HepG2 (cell line): Measurements from ENCODE around the gene RABGAP1. TPM values are rescaled to one million over a fixed set of nuclear protein-coding genes. Genes with fewer than 3 reads are reported as not detected.

Experiments used
- ATAC-seq: fragments of 200-7000 bp; cut with Tn5 transposase; 3 replicates; pipeline ENCODE4 v1.9.1; 2020; ENCODE audit warnings: mild to moderate bottlenecking, moderate library complexity
- BruUV-seq: library from RNA; stranded (reverse); fragments of 400-500 nt; replicated peaks from 2 replicates; lab custom pipeline; 2021; lab: Mats Ljungman, UMichigan
- CTCF ChIA-PET: fragments of 300-600 bp; formaldehyde crosslinking; extraction: SDS; loops from one replicate; lab custom pipeline; 2021; ENCODE audit warnings: low total read pairs, inconsistent platforms, low intra/inter-chr PET ratio; lab: Yijun Ruan, JAX
- POLR2A ChIA-PET: fragments of 350-600 bp; sonication (Branson Sonifier 250); formaldehyde crosslinking; loops from one replicate; lab custom pipeline; 2020; ENCODE audit warnings: antibody characterized with exemption, inconsistent platforms; lab: Yijun Ruan, JAX
- DNase-seq: peaks from one replicate; pipeline ENCODE4 v3.0.0-alpha.2; 2015; ENCODE audit warnings: low spot score
- FAIRE-seq: peaks from 3 replicates; lab custom pipeline; 2011; peaks lifted over from hg19 to GRCh38; lab: Jason Lieb, UNC
- H2AFZ ChIP-seq: one replicate; pipeline ENCODE4 v1.6.1; 2011; ENCODE audit warnings: low read length, inconsistent platforms
- H3K27ac ChIP-seq: fragments of 300-600 bp; 3 replicates; pipeline ENCODE4 v1.8.0; 2011; ENCODE audit warnings: mixed run types, mild to moderate bottlenecking, mixed read lengths, low read length, inconsistent platforms; ENCODE audit not compliant: insufficient read depth; ENCODE audit errors: extremely low read length
- H3K27me3 ChIP-seq, 2 experiments: fragments of 200-600 bp in 1 of 2; 2 replicates in 1 of 2; 3 replicates in 1 of 2; pipeline versions ENCODE4 v1.6.0 to v1.8.0; 2011; ENCODE audit warnings: low read length in 2 of 2, mild to moderate bottlenecking in 2 of 2, moderate library complexity in 2 of 2, inconsistent platforms in 1 of 2; ENCODE audit not compliant: insufficient read depth in 2 of 2, control insufficient read depth in 1 of 2
- H3K36me3 ChIP-seq, 2 experiments: fragments of 200-600 bp in 1 of 2; replicated peaks in 1 of 2; 2 replicates in 1 of 2; 3 replicates in 1 of 2; pipeline versions ENCODE4 v1.5.1 to v1.8.0; 2011; ENCODE audit warnings: low read length in 2 of 2, inconsistent platforms in 1 of 2; ENCODE audit not compliant: insufficient read depth in 2 of 2, control insufficient read depth in 1 of 2
- H3K4me1 ChIP-seq: 2 replicates; pipeline ENCODE4 v1.5.1; 2012; ENCODE audit warnings: low read length, inconsistent platforms; ENCODE audit not compliant: insufficient read depth
- H3K4me2 ChIP-seq: 2 replicates; pipeline ENCODE4 v1.6.0; 2011; ENCODE audit warnings: low read depth, low read length, inconsistent platforms
- H3K4me3 ChIP-seq, 3 experiments: fragments of 200-600 bp in 1 of 3; sonication (generic), shearing (Covaris generic) in 1 of 3; replicated peaks in 1 of 3; 2 replicates each; pipeline ENCODE4 v1.5.1; 2011 to 2016; ENCODE audit warnings: low read length in 3 of 3, inconsistent platforms in 2 of 3, low read depth in 2 of 3, mild to moderate bottlenecking in 2 of 3, control low read depth in 1 of 3, mixed read lengths in 1 of 3; ENCODE audit not compliant: insufficient read depth in 1 of 3
- H3K79me2 ChIP-seq: one replicate; pipeline ENCODE4 v1.6.1; 2011; ENCODE audit warnings: low read length, inconsistent platforms; ENCODE audit not compliant: insufficient read depth
- H3K9ac ChIP-seq: 2 replicates; pipeline ENCODE4 v1.6.0; 2011; ENCODE audit warnings: mild to moderate bottlenecking, low read depth, low read length, inconsistent platforms; ENCODE audit not compliant: insufficient read depth
- H3K9me3 ChIP-seq: 2 replicates; pipeline ENCODE4 v1.5.1; 2012; ENCODE audit warnings: mild to moderate bottlenecking, low read length
- H4K20me1 ChIP-seq: 2 replicates; pipeline ENCODE4 v1.6.0; 2011; ENCODE audit warnings: inconsistent platforms, mild to moderate bottlenecking, low read length, moderate library complexity; ENCODE audit not compliant: insufficient read depth
- AGO1 ChIP-seq: fragments of 200-400 bp; formaldehyde crosslinking; IDR thresholded peaks from 2 replicates; pipeline ENCODE4 v1.6.1; 2017; ENCODE audit warnings: mild to moderate bottlenecking, low read depth, low read length, moderate library complexity; ENCODE audit not compliant: poor library complexity, severe bottlenecking
- CBX2 ChIP-seq, 2 experiments: fragments of 200-600 bp in 1 of 2; sonication (generic); formaldehyde crosslinking in 1 of 2; IDR thresholded peaks; 2 replicates each; pipeline versions ENCODE4 v1.7.0 to v1.8.1; 2018 to 2022; ENCODE audit warnings: low read depth in 2 of 2, low read length in 1 of 2, mild to moderate bottlenecking in 1 of 2, missing genetic modification reagents in 1 of 2
- DMAP1 ChIP-seq: IDR thresholded peaks from 2 replicates; pipeline ENCODE4 v1.6.1; 2016
- EED ChIP-seq: sonication (generic); formaldehyde crosslinking; IDR thresholded peaks from 2 replicates; pipeline ENCODE4 v1.5.0; 2020; ENCODE audit warnings: mild to moderate bottlenecking, missing genetic modification reagents
- JUND ChIP-seq: sonication (generic); formaldehyde crosslinking; IDR thresholded peaks from 2 replicates; pipeline ENCODE4 v1.8.0; 2022; ENCODE audit warnings: mild to moderate bottlenecking, missing genetic modification reagents
- KDM1A ChIP-seq: IDR thresholded peaks from 2 replicates; pipeline ENCODE4 v1.6.1; 2016; ENCODE audit warnings: missing compliant biosample characterization
- KDM6A ChIP-seq: IDR thresholded peaks from 2 replicates; pipeline ENCODE4 v1.6.1; 2016; ENCODE audit warnings: low read depth
- NKX3-1 ChIP-seq: sonication (generic); formaldehyde crosslinking; IDR thresholded peaks from 2 replicates; pipeline ENCODE4 v1.5.0; 2020; ENCODE audit warnings: missing genetic modification reagents
- NONO ChIP-seq, 2 experiments: fragments of 450-650 bp in 1 of 2; sonication (generic) in 1 of 2; formaldehyde crosslinking in 1 of 2; IDR thresholded peaks in 1 of 2; conservative IDR thresholded peaks in 1 of 2; 2 replicates each; pipeline versions ENCODE4 v1.6.1 to v1.8.0; 2017 to 2022; ENCODE audit warnings: mild to moderate bottlenecking in 1 of 2, missing genetic modification reagents in 1 of 2, moderate library complexity in 1 of 2
- SNAPC2 ChIP-seq: sonication (generic); formaldehyde crosslinking; IDR thresholded peaks from 2 replicates; pipeline ENCODE4 v1.8.1; 2022; ENCODE audit warnings: mild to moderate bottlenecking, missing genetic modification reagents
- SP140L ChIP-seq: sonication (generic); formaldehyde crosslinking; IDR thresholded peaks from 2 replicates; pipeline ENCODE4 v1.4.0; 2020; ENCODE audit warnings: missing genetic modification reagents, borderline replicate concordance
- TOE1 ChIP-seq: sonication (generic); formaldehyde crosslinking; IDR thresholded peaks from 2 replicates; pipeline ENCODE4 v1.4.0; 2020; ENCODE audit warnings: mild to moderate bottlenecking, missing genetic modification reagents
- ZNF263 ChIP-seq: sonication (generic); formaldehyde crosslinking; IDR thresholded peaks from 2 replicates; pipeline ENCODE4 v1.4.0; 2020; ENCODE audit warnings: missing genetic modification reagents
- ZNF382 ChIP-seq: sonication (generic); formaldehyde crosslinking; IDR thresholded peaks from 2 replicates; pipeline ENCODE4 v1.5.0; 2020; ENCODE audit warnings: missing genetic modification reagents, mild to moderate bottlenecking, borderline replicate concordance
- ZNF609 ChIP-seq: sonication (generic); formaldehyde crosslinking; IDR thresholded peaks from 2 replicates; pipeline ENCODE4 v1.4.0; 2020; ENCODE audit warnings: mild to moderate bottlenecking, missing genetic modification reagents, borderline replicate concordance
- ZNF615 ChIP-seq: sonication (generic); formaldehyde crosslinking; IDR thresholded peaks from 2 replicates; pipeline ENCODE4 v1.5.0; 2020; ENCODE audit warnings: mild to moderate bottlenecking, missing genetic modification reagents, borderline replicate concordance
- ZNF746 ChIP-seq: sonication (generic); formaldehyde crosslinking; IDR thresholded peaks from 2 replicates; pipeline ENCODE4 v1.8.0; 2022; ENCODE audit warnings: mild to moderate bottlenecking, missing genetic modification reagents
- WGBS: methylation state at CpG from one replicate; pipeline ENCODE4 v1.1.6; 2017; ENCODE audit warnings: low lambda C conversion rate; 5-methylcytosine and 5-hydroxymethylcytosine counted together
- in situ Hi-C: cut with HindIII; loops from 2 replicates; pipeline ENCODE4 v1.10.0; 2017; ENCODE audit warnings: low pct_unique_long_range_greater_than_20kb; ENCODE audit not compliant: extremely low pct_ligation_motif_present
- intact Hi-C: fragments of 100-400 bp; cut with micrococcal nuclease; formaldehyde crosslinking; loops from one replicate; pipeline ENCODE4 v1.10.0; 2022; ENCODE audit not compliant: unreplicated experiment
- polyA plus RNA-seq, 8 experiments: library from polyadenylated mRNA; depleted of rRNA in 3 of 8; stranded (reverse) in 7 of 8; unstranded in 1 of 8; fragments of >200 nt; fragmentation: Illumina TruSeq in 4 of 8; extraction: Trizol in 4 of 8; gene quantifications; 2 replicates each; pipeline versions ENCODE4 v1.2.1 to v1.2.3, GENCODE V29; 2011 to 2016; ENCODE audit warnings: low read depth in 4 of 8, missing spikeins in 1 of 8, mixed read lengths in 1 of 8; ENCODE audit not compliant: insufficient read depth in 1 of 8
- total RNA-seq, 5 experiments: library from RNA; depleted of rRNA; stranded (reverse); fragments of >200 nt; fragmentation: Illumina TruSeq; extraction: Trizol; gene quantifications; 2 replicates each; pipeline ENCODE4 v1.2.3, GENCODE V29; 2016; ENCODE audit warnings: low read depth in 1 of 5
- TF ChIP-seq, protein P1 (sequence below): IDR thresholded peaks from 2 replicates; pipeline ENCODE4 v1.6.1; 2012; ENCODE audit warnings: low read length, improper control_type of control experiment

Gene RABGAP1
- total and polyA plus RNA-seq, 2 of the 13 experiments (the other 11 are each of a cell fraction or from before 2014, with no cell fraction given): 19.1 to 19.3 TPM

DNA sequence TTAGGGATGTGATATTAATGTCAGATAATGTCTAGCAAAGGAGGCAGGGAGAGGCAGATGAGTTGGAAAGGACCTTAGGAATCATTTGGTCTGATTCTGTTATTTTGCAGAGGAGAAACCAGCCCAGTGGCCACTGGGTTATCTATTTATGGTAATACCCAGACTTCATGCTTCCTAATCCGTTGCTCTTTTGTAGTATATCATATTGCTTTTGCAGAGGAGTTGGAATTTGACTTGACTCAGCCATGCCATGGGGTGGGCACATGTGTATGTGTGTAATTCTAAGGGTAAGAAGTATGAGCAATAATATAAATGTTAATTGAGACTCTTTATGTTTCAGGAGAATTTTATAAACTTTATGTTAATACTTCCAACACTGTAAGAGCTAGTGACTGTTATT is 100.0 kb downstream of the RABGAP1 start:
- BruUV-seq: no TSS peak
- Histone ChIP-seq H3K79me2 (peaks cover 2% of the 10 kb centered on the region), H3K36me3 (peaks cover 5 to 7% of the 10 kb centered on the region in 2 experiments; a peak in 2 of 5 replicates), H3K4me1 (peaks cover 3% of the 10 kb centered on the region), H3K4me2 (no peak overlapping the region), H2AFZ (no peak overlapping the region), H3K4me3 (no peak overlapping the region), H3K27me3 (no peaks in the 10 kb centered on the region), H3K9ac (no peak overlapping the region), H4K20me1 (no peaks in the 10 kb centered on the region; the same call in 1 of the 2 replicates), H3K27ac (no peak overlapping the region), H3K9me3 (no peaks in the 10 kb centered on the region)
- ChIA-PET POLR2A (no interaction called here), CTCF (no interaction called here)
- ATAC-seq (no peak), FAIRE-seq (no peak), DNase-seq (no peak)
- in situ Hi-C loops: no loop called here
- 100% methylated on average over 1 of the region's 1 CpG for WGBS
- intact Hi-C loops: no loop called here
- TF ChIP-seq ZNF609 (CRISPR knock-in tag): no peak
- no peak for TF ChIP-seq KDM1A (CRISPR knock-in tag)
- TF ChIP-seq ZNF746: no peak
- no peak for TF ChIP-seq TOE1
- TF ChIP-seq DMAP1 (CRISPR knock-in tag): no peak
- TF ChIP-seq NKX3-1 (CRISPR knock-in tag): no peak
- no peak for TF ChIP-seq JUND
- no peak for TF ChIP-seq EED
- TF ChIP-seq, protein P1, sequence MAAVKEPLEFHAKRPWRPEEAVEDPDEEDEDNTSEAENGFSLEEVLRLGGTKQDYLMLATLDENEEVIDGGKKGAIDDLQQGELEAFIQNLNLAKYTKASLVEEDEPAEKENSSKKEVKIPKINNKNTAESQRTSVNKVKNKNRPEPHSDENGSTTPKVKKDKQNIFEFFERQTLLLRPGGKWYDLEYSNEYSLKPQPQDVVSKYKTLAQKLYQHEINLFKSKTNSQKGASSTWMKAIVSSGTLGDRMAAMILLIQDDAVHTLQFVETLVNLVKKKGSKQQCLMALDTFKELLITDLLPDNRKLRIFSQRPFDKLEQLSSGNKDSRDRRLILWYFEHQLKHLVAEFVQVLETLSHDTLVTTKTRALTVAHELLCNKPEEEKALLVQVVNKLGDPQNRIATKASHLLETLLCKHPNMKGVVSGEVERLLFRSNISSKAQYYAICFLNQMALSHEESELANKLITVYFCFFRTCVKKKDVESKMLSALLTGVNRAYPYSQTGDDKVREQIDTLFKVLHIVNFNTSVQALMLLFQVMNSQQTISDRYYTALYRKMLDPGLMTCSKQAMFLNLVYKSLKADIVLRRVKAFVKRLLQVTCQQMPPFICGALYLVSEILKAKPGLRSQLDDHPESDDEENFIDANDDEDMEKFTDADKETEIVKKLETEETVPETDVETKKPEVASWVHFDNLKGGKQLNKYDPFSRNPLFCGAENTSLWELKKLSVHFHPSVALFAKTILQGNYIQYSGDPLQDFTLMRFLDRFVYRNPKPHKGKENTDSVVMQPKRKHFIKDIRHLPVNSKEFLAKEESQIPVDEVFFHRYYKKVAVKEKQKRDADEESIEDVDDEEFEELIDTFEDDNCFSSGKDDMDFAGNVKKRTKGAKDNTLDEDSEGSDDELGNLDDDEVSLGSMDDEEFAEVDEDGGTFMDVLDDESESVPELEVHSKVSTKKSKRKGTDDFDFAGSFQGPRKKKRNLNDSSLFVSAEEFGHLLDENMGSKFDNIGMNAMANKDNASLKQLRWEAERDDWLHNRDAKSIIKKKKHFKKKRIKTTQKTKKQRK: no peak
- TF ChIP-seq NONO (IDR thresholded peaks at IDR 0.05): no peak
- no peak for TF ChIP-seq NONO (CRISPR knock-in tag; conservative IDR thresholded peaks at IDR 0.05)
- TF ChIP-seq KDM6A (CRISPR knock-in tag): no peak
- TF ChIP-seq SNAPC2 (CRISPR knock-in tag): no peak
- no peak for TF ChIP-seq ZNF615
- TF ChIP-seq ZNF382 (CRISPR knock-in tag): no peak
- TF ChIP-seq CBX2 (IDR thresholded peaks at IDR 0.05; ENCODE audit: low read depth, low read length): no peak
- TF ChIP-seq CBX2 (CRISPR knock-in tag; IDR thresholded peaks at IDR 0.05; ENCODE audit: low read depth): no peak
- no peak for TF ChIP-seq ZNF263 (CRISPR knock-in tag)
- TF ChIP-seq SP140L (CRISPR knock-in tag): no peak
- TF ChIP-seq AGO1: no peak
